Midbrain (tissue), 1 donor: Measurements from ENCODE around the gene PLEKHM3.

Experiments used
- DNase-seq: peaks from one replicate; lab custom pipeline; 2025; lab: John Stamatoyannopoulos, UW

The PLEKHM3 gene

GRCh38 chr2:207863345-207863744, 162.0 kb downstream of the PLEKHM3 start:
- no peak for DNase-seq

- no peak for DNase-seq
Measured at GRCh38 chr2:207861789-207862188, 163.5 kb downstream of the PLEKHM3 start.

GRCh38 chr2:207860685-207861084, 164.6 kb downstream of the PLEKHM3 start:
- DNase-seq, result no peak

GRCh38 chr2:207855591-207855990, 169.7 kb downstream of the PLEKHM3 start:
- DNase-seq, result no peak

GRCh38 chr2:207854484-207855440, 170.6 kb downstream of the PLEKHM3 start:
- peak; percentile 40 for DNase-seq

GRCh38 chr2:207852791-207853190, 172.5 kb downstream of the PLEKHM3 start:
- DNase-seq, result no peak

GRCh38 chr2:207849443-207849842, 175.9 kb downstream of the PLEKHM3 start:
- no peak for DNase-seq

GRCh38 chr2:207848545-207848928, 176.8 kb downstream of the PLEKHM3 start:
- DNase-seq, result no peak

- DNase-seq, result no peak
Measured at GRCh38 chr2:207847807-207848544, 177.4 kb downstream of the PLEKHM3 start.

- no peak for DNase-seq
Measured at GRCh38 chr2:207847098-207847806, 178.1 kb downstream of the PLEKHM3 start.

GRCh38 chr2:207845202-207845864, 180.0 kb downstream of the PLEKHM3 start:
- DNase-seq, result no peak

- DNase-seq, result no peak
Measured at GRCh38 chr2:207844648-207845047, 180.7 kb downstream of the PLEKHM3 start.

- no peak for DNase-seq
Measured at GRCh38 chr2:207840101-207840500, 185.2 kb downstream of the PLEKHM3 start.

GRCh38 chr2:207839575-207839974, 185.8 kb downstream of the PLEKHM3 start:
- no peak for DNase-seq

GRCh38 chr2:207839028-207839427, 186.3 kb downstream of the PLEKHM3 start:
- DNase-seq, result no peak

- peak; percentile 37 for DNase-seq
Measured at GRCh38 chr2:207836521-207837133, 188.7 kb downstream of the PLEKHM3 start.

GRCh38 chr2:207835805-207836204, 189.5 kb downstream of the PLEKHM3 start:
- no peak for DNase-seq

GRCh38 chr2:207833251-207833751, 192.0 kb downstream of the PLEKHM3 start:
- no peak for DNase-seq

GRCh38 chr2:207831584-207832248, 193.6 kb downstream of the PLEKHM3 start:
- no peak for DNase-seq

GRCh38 chr2:207830778-207831438, 194.4 kb downstream of the PLEKHM3 start:
- no peak for DNase-seq
